Measurements from ENCODE around the gene GNPTAB.
"Not testable (repeated sequence)": the region's sequence is repeated elsewhere in the genome, so short reads cannot be mapped to it uniquely, and the experiment has no call there.

The GNPTAB gene

DNA sequence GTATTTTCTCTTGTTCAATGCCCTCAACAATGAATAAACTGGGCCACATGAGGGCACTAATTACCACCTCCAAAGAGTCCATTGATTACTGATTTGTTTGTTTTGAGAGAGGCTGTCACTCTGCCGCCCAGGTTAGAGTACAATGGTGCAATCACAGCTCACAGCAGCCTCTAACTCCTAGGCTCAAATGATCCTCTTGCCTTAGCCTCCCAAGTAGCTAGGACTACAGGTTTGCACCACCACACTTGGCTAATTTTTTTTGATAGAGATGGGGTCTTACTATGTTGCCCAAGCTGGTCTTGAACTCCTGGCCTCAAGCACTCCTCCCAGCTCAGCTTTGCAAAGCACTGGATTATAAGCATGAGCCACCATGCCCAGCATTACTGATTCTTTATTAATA is 63.2 kb downstream of the GNPTAB start:
- DNase-seq: no peak

- DNase-seq: no peak
Observed at GRCh38 chr12:101764051-101764792, 66.5 kb downstream of the GNPTAB start.

DNA sequence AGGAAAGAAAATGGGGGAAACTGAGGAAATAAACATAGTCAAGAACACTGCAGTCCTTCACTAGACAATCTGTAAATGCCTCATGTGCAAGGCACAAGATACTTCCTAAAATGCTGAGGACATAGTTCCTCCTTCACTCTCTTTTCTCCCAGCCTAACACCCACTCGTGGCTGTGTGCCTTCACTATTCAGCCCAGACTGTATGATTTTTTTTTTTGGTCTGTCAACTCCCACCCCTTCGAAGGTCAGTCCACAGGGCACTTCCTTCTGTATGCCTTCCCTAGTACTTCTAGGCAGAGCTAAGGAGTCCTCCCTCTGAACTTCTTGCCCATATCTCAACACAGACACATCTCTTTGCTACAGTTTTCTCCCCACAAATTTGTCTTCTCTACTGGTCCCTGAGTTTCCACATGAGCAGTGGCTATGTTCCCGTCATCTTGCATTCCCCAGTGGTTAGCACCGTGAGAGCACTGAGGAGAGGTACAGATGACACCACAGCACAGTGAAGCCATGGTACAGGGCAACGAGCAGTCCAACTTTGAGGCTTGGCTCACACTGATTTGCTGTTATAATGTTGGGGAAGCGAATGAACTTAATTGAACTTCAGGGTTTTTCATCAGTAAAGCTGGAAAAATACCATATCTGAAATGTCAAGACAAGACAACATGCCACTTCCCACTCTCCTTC is 67.4 kb downstream of the GNPTAB start:
- no peak for DNase-seq

DNA sequence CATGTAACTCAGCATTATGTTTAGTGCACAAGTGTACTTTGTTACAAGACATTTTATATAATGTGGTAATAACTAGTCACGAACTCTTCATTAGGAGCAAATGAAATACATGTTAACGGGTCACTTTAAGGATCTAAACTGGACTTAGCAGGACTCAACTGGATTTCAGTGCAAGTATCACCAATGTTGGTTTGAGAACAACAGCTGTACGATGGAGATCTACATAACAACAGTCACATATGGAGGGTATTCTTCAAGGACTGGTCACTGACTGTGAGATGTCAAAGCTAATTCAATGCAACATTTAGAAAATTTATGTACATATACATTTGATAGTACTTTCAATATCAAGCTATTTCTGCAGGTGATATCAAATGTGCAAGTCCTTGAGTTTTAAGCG is 69.0 kb downstream of the GNPTAB start:
- no peak for DNase-seq

DNA sequence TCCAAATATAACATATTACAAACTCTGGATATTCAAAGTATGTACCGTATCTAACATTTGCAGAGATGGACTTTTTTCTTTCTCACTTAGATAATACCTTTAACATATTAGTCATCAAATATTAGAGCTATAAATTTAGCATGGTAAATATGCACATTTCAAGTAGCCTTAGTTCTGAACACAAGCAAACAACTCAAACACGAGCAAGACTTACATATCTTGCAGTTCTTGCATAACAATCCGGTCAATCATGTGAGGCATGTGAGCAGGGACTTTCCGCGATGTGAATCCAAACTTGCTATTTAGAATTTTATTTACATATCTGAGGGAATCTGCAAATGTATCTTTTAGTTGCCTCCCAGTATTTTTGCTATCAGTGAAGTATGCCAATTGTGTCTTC is 69.4 kb downstream of the GNPTAB start:
- DNase-seq: no peak

DNA sequence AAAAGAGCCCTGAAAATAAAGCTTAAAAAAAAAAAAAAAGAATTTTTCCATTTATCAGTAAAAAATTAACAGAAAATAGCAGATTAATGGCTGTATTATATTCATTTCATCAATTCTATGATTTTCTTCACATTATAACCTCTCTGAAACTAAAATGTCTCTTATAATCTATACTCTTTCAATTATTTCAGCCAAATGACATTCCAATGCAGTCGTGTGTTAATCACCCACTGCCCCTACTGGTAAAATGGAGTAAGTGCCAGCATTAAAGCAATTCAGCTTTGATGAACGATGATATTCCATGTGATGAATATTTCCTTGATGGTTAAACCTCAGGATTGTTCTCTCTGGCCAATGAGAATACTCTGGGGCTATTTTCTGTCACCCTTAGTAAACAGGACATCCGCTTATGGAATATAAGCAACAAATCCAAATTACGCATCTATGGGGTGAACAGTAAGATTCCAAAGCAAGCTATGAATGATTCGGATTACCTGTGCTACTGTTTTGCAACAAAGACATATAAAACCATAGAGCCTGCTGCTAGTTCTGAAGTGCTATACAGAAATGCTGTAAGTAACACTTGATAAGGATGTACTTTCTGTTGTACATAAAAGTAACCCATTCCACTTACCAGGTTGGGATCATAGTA is 71.2 kb downstream of the GNPTAB start:
- peak; percentile 53 for DNase-seq

DNA sequence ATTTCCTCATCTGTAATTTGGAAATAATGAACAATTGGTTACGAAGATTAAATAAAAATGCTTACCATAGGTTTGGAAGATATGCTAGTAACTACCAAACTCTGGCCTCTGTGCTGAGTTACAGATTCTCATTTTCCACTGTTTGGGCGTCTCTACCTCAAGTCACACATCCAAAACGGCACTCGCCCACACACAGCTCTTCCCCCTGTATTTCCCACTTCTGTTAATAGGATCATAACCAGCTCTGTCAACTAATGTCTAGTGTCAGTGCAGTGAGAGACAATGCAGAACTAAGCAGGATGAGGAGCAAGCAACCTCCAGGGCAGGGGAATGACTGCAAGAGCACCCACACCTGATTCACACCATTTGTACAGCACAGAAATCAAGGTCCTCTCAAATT is 80.6 kb downstream of the GNPTAB start:
- DNase-seq: no peak

DNA sequence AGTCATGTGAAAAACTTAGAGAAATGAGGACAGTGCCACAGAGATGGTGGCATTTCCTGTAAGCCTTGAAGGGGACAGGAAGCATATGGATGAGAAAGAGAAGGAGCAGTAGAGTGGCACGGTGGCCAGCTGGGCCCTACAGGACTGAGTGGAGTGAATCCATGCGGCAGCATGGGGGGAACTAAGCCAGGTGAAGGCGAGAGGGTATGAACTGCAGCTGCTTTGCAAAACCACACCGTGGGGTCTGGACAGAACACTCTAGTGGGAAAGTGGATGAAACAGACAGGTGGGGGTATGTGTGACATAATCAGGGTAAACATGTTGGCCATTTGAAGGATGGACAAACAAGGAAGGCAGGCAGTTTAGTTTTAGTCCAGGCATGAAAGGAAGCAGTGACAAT is 81.1 kb downstream of the GNPTAB start:
- DNase-seq: no peak

GRCh38 chr12:101748907-101749306 is 81.9 kb downstream of the GNPTAB start:
- DNase-seq: no peak

DNA sequence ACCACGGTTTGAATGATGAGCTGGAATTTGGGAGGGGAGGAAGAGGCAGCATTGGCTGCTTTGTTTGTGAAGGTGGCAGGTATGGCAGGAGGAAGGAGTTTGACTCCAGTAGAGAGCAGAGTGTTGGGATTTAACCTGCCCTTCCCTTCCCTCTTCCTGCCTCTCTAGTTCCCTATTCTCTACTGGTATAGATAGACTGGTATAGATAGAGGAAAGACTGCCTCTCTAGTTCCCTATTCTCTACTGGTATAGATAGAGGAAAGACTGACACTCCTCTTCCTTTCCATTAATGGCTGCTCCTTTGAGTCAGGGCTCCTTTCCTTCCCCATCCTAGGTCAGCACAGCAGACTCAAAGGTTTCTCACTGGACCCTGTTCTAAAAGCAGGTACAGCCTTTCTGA is 83.1 kb downstream of the GNPTAB start:
- no peak for DNase-seq

DNA sequence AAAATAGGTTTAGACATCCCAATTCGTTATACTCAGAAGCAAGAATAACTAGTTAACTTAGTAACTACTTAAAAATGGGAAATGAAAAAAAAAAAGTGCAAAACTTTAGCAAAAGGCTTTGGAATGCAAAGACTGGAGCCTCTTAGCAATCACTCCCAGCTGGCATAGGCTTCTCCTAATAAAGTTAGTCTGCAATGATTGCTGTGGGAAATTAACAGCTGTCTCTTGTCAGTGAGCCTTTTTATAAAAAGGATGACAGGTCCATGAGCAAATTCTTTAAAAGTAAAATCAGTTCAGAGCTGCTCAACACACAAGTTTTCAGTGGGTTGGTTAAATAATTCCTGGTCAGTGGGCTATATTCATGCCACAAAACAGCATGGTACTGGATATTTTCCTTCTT is 84.1 kb downstream of the GNPTAB start:
- peak; percentile 29 for DNase-seq

DNA sequence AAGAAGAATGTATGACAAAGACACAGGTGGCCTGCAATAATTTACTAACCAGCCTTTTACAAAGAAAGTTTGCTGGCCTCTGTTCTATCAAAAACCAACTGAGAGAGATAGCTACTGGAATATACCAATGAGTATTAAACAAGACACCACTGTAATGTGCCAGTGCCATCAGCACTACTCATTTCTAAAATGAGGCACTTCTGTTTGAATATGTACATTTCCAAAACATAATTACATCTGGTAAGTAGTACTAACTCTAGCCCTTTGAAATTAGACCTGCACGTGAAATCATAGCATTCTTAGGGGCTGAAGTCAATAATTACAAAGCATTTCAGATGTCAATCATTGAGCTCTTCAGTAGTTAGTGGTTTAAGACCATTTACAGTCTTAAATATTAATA is 84.6 kb downstream of the GNPTAB start:
- DNase-seq: no peak

- DNase-seq: no peak
Observed at GRCh38 chr12:101745481-101745880, 85.3 kb downstream of the GNPTAB start.

GRCh38 chr12:101743724-101744472 is 86.9 kb downstream of the GNPTAB start:
- no peak for DNase-seq

DNA sequence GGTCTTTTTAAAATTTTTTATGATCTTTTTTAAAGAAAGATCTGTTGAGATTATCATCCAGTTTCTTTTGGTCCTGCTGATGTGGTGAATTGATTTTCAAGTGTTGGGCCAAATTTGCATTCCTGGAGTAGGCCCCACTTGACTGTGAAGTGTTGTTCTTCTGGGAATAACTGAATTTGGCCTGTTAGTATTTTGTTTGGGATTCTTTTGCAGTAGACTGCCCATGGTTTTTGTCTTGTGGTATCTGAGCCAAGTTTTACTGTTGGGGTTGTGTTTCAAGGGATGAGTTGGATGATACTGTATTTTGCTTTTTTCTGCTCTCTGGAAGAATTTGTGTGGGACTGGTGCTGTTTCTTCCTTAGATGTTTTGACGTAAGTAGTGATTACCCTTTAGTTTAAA is 87.5 kb downstream of the GNPTAB start:
- DNase-seq: no peak

GRCh38 chr12:101740980-101741379 is 89.8 kb downstream of the GNPTAB start:
- no peak for DNase-seq

DNA sequence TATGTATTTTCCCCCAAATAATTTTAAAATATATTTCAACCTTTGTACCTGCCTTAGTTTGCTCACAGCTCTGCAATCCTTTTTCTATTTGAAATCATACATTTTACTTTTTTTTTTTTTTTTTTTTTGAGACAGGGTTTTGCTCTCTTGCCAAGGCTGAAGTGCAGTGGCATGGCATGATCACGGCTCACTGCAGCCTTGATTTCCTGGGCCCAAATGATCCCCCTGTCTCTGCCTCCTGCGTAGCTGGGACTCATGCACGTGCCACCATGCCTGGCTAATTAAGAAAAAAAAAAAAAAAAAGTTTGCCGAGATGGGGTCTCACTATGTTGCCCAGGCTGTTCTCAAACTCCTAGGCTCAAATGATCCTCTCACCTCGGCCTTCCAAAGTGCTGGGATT is 90.2 kb downstream of the GNPTAB start:
- no peak for DNase-seq

DNA sequence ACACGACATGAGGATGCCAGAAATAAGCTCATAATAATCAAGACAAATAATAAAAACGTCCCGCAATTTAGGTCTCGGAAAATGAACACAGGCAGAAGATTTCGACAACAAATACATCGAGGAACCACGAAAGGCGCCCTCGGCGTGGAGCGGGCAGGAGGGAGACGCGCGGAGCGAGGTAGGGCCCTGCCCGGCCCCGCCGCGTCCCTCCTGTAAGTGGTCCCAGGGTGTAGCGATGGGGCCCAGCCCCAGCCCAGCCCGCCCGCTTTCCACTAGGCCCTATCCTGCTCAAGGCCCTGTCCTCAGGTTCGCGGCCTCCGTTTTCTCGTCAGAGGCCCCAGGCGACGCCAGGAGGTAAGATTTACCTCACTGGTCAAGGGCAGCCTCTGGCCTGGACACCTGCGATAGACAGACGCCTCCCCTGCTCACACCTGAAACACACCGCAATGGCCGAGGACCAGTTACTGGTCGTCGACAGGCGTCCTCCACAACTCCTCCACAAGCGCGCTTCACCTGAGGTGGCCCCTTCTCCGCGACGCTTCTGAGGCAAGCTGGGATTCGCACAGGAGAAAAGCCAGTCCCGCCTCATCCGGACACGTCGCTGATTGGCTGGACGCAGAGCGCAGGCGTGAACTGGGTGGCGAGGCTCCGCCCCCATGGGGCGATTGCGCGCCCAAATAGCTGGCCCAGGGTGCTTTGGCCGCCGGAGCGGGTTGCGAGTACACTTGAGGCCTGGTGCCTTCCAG is 91.7 kb downstream of the GNPTAB start, which contains the start of gene SYCP3:
TSS of gene SYCP3 (minus strand) at position 543 of the 746 bp plus-strand sequence. CDS start 1,527 bp downstream, outside the sequence.
- DNase-seq: no peak

GRCh38 chr12:101737476-101737875 is 93.3 kb downstream of the GNPTAB start:
- no peak for DNase-seq

DNA sequence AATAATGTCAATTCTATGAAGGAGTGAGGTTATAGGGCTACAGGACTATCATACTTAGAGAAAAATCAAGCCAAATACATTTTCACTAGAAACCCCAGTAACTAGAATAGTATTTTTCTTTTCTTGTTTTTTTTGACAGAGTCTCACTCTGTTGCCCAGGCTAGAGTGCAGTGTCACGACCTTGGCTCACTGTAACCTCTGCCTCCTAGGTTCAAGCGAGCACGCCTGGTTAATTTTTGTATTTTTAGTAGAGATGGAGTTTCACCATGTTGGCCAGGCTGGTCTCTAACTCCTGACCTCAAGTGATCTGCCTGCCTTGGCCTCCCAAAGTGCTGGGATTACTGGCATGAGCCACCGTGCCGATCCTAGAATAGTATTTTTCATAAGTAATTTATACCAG is 96.3 kb downstream of the GNPTAB start:
- not testable (repeated sequence) for DNase-seq

DNA sequence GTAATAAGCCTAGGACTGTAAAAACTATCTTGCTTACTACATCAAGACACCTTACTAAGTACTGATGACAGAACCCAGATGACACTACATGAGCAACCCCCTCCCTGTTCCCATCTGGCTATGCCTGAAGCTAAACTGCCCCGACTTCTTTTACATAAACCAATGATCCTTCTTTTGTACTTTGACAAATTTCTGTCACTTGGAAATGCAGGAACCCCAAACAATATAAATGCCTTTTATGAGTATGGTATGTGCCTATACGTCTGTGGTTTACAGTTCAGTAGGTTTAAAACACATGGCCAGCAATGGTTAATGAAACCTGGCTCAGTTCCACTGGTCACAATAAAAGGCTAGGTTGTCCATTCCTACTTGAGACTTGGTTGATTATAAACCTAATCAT is 97.6 kb downstream of the GNPTAB start:
- no peak for DNase-seq

- no peak for DNase-seq
Observed at GRCh38 chr12:101732318-101732717, 98.4 kb downstream of the GNPTAB start.

GRCh38 chr12:101729842-101730241 is 100.9 kb downstream of the GNPTAB start:
- DNase-seq: no peak

Data from eye (tissue), 1 donor.